ENCODE measurements around the gene IL26.
"Not testable (repeated sequence)": the region's sequence is repeated elsewhere in the genome, so short reads cannot be mapped to it uniquely, and the experiment has no call there.

Gene IL26

GRCh38 chr12:68190301-68190700, 35.3 kb downstream of the IL26 start:
- DNase-seq, result no peak

GRCh38 chr12:68189821-68190242, 35.8 kb downstream of the IL26 start:
- no peak for DNase-seq

- DNase-seq, result no peak
Measured at GRCh38 chr12:68185598-68185997, 40.0 kb downstream of the IL26 start.

- no peak for DNase-seq
Measured at GRCh38 chr12:68180792-68181744, 44.5 kb downstream of the IL26 start.

GRCh38 chr12:68178774-68179439, 46.7 kb downstream of the IL26 start:
- no peak for DNase-seq

GRCh38 chr12:68178184-68178583, 47.4 kb downstream of the IL26 start:
- DNase-seq, result no peak

- no peak for DNase-seq
Measured at GRCh38 chr12:68177562-68177961, 48.0 kb downstream of the IL26 start.

- peak; percentile 45 for DNase-seq
Measured at GRCh38 chr12:68176257-68176656, 49.4 kb downstream of the IL26 start.

- peak; percentile 48 for DNase-seq
Measured at GRCh38 chr12:68175557-68176061, 50.0 kb downstream of the IL26 start.

GRCh38 chr12:68174761-68175160, 50.8 kb downstream of the IL26 start:
- not testable (repeated sequence) for DNase-seq

GRCh38 chr12:68173792-68174191, 51.8 kb downstream of the IL26 start:
- DNase-seq, result no peak

GRCh38 chr12:68170726-68171125, 54.9 kb downstream of the IL26 start:
- DNase-seq, result no peak

GRCh38 chr12:68169213-68169889, 56.3 kb downstream of the IL26 start:
- DNase-seq, result no peak

GRCh38 chr12:68166317-68166831, 59.2 kb downstream of the IL26 start:
- DNase-seq, result no peak

- no peak for DNase-seq
Measured at GRCh38 chr12:68163560-68164081, 62.0 kb downstream of the IL26 start.

- no peak for DNase-seq
Measured at GRCh38 chr12:68162374-68162773, 63.2 kb downstream of the IL26 start.

GRCh38 chr12:68159681-68160304, 65.8 kb downstream of the IL26 start, which contains the start of gene IFNG:
Gene IFNG (minus strand): TSS chr12:68159740. CDS start chr12:68159615, 125 bp downstream.
- no peak for DNase-seq

- no peak for DNase-seq
Measured at GRCh38 chr12:68158432-68158831, 67.2 kb downstream of the IL26 start.

GRCh38 chr12:68157380-68157779, 68.2 kb downstream of the IL26 start:
- no peak for DNase-seq

- DNase-seq, result no peak
Measured at GRCh38 chr12:68156636-68157035, 69.0 kb downstream of the IL26 start.

- no peak for DNase-seq
Measured at GRCh38 chr12:68154779-68155178, 70.8 kb downstream of the IL26 start.

All from DMS79 treated with DMSO at 0.1 percent for 48 hours (cell line).